ENCODE measurements around the gene UGGT2. TPM values are rescaled to one million over a fixed set of nuclear protein-coding genes. Genes with fewer than 3 reads are reported as not detected.

UGGT2 gene
- polyA plus RNA-seq, 1 experiment = 30.5 TPM

DNA sequence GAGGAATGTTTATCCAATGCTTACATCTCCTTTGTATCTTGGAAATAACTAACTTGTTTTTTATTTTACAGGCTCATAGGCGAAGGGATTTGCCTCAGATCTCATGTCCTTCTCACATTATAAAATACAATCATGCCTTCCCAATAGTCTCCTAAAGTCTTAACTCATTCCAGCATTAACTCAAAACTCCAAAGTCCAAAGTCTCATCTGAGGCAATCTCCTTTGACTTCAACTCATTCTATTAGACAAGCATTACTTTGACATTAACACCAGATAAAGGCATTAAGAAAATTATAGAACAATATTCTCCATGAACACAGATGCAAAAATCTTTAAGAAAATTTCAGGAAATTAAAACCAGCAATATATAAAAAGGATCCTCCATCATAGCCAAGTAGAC, 238.7 kb downstream of the UGGT2 start:
- Histone ChIP-seq H3K9me3 (ENCODE audit: control insufficient read depth, insufficient read depth, low read length) (peaks cover 2% of the 10 kb centered on the region), H3K27me3 (ENCODE audit: control insufficient read depth, insufficient read depth, low read length) (no peaks in the 10 kb centered on the region), H3K27ac (ENCODE audit: low read depth, low read length) (no peak overlapping the region), H3K4me3 (ENCODE audit: low read depth, low read length) (no peak overlapping the region)
- CTCF ChIA-PET = interaction anchor here (2.5 kb wide), 1 partner anchor 19 kb away, joined by 18 read pairs; no protein-coding TSS in a partner anchor
- POLR2A ChIA-PET = no interaction called here
- TF ChIP-seq, protein P1, sequence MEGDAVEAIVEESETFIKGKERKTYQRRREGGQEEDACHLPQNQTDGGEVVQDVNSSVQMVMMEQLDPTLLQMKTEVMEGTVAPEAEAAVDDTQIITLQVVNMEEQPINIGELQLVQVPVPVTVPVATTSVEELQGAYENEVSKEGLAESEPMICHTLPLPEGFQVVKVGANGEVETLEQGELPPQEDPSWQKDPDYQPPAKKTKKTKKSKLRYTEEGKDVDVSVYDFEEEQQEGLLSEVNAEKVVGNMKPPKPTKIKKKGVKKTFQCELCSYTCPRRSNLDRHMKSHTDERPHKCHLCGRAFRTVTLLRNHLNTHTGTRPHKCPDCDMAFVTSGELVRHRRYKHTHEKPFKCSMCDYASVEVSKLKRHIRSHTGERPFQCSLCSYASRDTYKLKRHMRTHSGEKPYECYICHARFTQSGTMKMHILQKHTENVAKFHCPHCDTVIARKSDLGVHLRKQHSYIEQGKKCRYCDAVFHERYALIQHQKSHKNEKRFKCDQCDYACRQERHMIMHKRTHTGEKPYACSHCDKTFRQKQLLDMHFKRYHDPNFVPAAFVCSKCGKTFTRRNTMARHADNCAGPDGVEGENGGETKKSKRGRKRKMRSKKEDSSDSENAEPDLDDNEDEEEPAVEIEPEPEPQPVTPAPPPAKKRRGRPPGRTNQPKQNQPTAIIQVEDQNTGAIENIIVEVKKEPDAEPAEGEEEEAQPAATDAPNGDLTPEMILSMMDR (IDR thresholded peaks at IDR 0.05; ENCODE audit: low read depth, low read length) = no peak
- DNase-seq (ENCODE audit: low read depth, low spot score) = no peak

DNA sequence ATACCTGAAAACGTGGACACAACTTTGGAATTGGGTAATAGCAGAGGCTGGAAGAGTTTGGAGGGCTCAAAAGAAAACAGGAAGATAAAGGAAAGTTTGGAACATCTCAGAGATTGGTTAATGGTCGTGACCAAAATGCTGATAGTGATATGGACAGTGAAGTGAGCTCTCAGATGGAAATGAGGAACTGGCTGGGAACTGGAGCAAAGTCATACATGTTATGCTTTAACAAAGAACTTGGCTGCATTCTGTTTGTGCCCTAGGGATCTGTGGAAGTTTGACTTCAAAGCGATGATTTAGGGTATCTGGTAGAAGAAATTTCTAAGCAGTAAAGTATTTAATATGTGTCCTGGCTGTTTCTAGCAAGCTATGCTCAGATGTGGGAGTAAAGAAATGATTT, 240.1 kb downstream of the UGGT2 start:
- DNase-seq (ENCODE audit: low read depth, low spot score) = no peak
- ChIA-PET CTCF (interaction anchor here (2.5 kb wide), 1 partner anchor 20 kb away, joined by 18 read pairs; no protein-coding TSS in a partner anchor), POLR2A (no interaction called here)
- TF ChIP-seq, protein P1 (IDR thresholded peaks at IDR 0.05; ENCODE audit: low read depth, low read length) = no peak
- Histone ChIP-seq H3K27ac (ENCODE audit: low read depth, low read length) (no peak overlapping the region), H3K9me3 (ENCODE audit: control insufficient read depth, insufficient read depth, low read length) (peaks cover 4% of the 10 kb centered on the region), H3K4me3 (ENCODE audit: low read depth, low read length) (no peak overlapping the region), H3K27me3 (ENCODE audit: control insufficient read depth, insufficient read depth, low read length) (no peaks in the 10 kb centered on the region)

DNA sequence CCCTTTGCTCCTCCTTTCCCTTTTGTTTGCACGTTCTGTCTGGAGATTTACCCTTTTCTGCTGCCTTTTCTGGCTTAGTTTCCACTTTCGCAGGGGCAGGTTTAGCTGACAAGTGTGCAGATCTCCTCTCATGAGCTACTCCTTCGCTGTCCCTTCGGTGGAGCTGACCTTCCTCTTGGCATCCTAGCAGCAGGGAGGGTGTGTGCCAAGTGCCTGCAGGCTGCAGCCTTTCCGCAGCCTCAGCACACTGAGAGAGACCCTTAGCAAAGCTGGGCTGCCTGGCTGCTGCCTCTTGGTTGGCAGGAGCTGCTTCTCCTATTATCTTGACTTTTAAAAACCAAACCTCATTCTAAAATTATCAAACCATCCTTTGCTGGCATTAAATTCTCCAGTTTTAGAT, 243.8 kb downstream of the UGGT2 start:
- H3K27ac ChIP-seq (ENCODE audit: low read depth, low read length) = no peak overlapping the region
- peaks cover 4% of the 10 kb centered on the region for H3K9me3 ChIP-seq (ENCODE audit: control insufficient read depth, insufficient read depth, low read length)
- DNase-seq (ENCODE audit: low read depth, low spot score) = no peak
- TF ChIP-seq, protein P1 (IDR thresholded peaks at IDR 0.05; ENCODE audit: low read depth, low read length) = no peak
- ChIA-PET POLR2A (no interaction called here), CTCF (interaction anchor here (2.7 kb wide), 1 partner anchor 25 kb away, joined by 15 read pairs; no protein-coding TSS in a partner anchor)
- no peak overlapping the region for H3K4me3 ChIP-seq (ENCODE audit: low read depth, low read length)
- H3K27me3 ChIP-seq (ENCODE audit: control insufficient read depth, insufficient read depth, low read length) = no peaks in the 10 kb centered on the region

DNA sequence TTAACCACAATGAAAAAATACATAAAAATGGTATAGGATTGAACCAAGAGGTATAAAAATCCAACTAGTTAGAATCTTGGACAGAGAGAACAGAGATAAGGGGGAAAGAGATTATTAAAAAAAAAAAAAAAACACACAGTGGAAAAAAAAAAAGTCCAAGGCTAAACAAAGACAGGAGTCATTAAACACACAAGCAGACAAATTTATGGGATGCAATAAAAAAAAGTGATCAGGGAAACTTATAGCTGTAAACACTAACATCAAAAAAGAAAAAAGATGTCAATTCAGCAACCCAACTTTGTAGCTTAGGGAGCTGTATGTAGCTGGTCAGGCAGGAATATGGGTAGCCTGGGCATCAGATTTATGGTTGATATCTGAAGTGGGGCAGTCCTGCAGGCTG, 247.3 kb downstream of the UGGT2 start:
- TF ChIP-seq, protein P1 (IDR thresholded peaks at IDR 0.05; ENCODE audit: low read depth, low read length) = no peak
- no peak for DNase-seq (ENCODE audit: low read depth, low spot score)
- Histone ChIP-seq H3K27ac (ENCODE audit: low read depth, low read length) (no peak overlapping the region), H3K4me3 (ENCODE audit: low read depth, low read length) (no peak overlapping the region), H3K9me3 (ENCODE audit: control insufficient read depth, insufficient read depth, low read length) (peaks cover 4% of the 10 kb centered on the region), H3K27me3 (ENCODE audit: control insufficient read depth, insufficient read depth, low read length) (no peaks in the 10 kb centered on the region)
- ChIA-PET POLR2A (no interaction called here), CTCF (interaction anchor here (0.7 to 1.0 kb wide), 2 partner anchors 18 to 28 kb away, joined by 3 read pairs; no protein-coding TSS in a partner anchor)

DNA sequence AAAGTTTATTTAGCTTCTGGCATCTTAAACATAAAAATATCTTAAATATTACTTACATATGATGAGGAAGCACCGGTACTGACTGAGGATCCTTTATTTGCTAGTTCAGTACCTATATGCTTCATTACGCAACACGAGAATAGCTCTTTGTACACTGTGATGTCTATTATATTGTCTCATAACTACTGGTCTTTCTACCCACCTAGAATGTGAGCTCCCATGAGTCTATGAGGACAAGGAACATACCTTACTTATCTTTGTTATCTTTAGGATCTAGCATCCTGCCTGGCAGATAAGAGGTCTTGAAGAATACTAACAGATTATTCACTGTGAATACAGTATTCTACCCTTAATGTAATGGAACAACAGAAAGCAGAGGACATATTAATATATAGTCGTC, 251.4 kb downstream of the UGGT2 start:
- Histone ChIP-seq H3K4me3 (ENCODE audit: low read depth, low read length) (no peak overlapping the region), H3K27me3 (ENCODE audit: control insufficient read depth, insufficient read depth, low read length) (no peaks in the 10 kb centered on the region), H3K9me3 (ENCODE audit: control insufficient read depth, insufficient read depth, low read length) (no peaks in the 10 kb centered on the region), H3K27ac (ENCODE audit: low read depth, low read length) (no peak overlapping the region)
- TF ChIP-seq, protein P1 (IDR thresholded peaks at IDR 0.05; ENCODE audit: low read depth, low read length) = no peak
- ChIA-PET POLR2A (no interaction called here), CTCF (interaction anchor here (0.7 to 1.6 kb wide), 3 partner anchors 32 to 177 kb away, joined by 3 to 5 read pairs (median 4); no protein-coding TSS in a partner anchor)
- DNase-seq (ENCODE audit: low read depth, low spot score) = no peak

Data from AG04450 (cell line).